DMS 273 (cell line): ENCODE results near the gene CCL25.
"Not testable (repeated sequence)": the region's sequence is repeated elsewhere in the genome, so short reads cannot be mapped to it uniquely, and the experiment has no call there.

Source experiments
- DNase-seq: peaks from one replicate; lab custom pipeline; 2025; ENCODE audit not compliant: unreplicated experiment; lab: John Stamatoyannopoulos, UW

Gene CCL25

DNA sequence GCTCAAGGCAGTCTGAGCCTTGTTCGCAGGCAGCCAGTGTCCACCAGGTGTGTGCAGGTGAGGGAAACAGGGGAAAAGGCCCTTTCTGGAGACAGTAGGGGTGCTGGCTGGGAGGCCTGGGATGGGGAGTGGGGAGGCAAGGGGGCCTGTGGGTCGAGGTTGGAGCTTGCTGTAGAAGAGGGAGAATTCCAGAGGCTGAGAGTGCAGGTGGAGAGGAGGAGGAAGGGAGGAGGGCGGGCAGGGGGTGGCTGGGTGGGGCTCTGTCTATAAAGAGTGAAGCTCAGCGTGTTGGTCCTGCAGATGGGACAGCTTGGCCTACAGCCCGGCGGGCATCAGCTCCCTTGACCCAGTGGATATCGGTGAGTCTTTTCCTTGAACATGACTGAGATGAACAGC is at the start of gene CCL25:
Gene CCL25 (plus strand): TSS at position 297 of the 396 bp plus-strand sequence. CDS start 290 bp downstream, outside the sequence.
- DNase-seq: no peak

DNA sequence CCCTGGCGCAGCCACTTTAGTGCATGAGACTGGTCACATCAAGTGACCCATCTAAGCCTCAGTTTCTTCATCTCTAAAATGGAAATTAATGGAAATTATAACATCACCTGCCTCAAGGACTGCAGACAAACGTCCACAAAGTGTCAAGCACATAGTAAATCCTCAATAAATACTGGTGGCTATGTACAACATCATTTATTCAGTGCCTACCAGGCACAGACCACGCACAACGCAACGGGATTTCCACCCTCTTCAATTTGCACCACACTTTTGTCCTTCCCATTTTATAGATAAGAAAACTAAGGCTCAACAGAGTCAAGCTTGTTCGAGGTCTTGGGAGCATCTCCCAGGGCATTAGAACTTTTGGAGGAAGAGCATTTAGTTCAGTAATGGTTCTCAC is 48.6 kb upstream of the CCL25 start:
- no peak for DNase-seq

GRCh38 chr19:8004723-8005513 is 47.6 kb upstream of the CCL25 start:
- DNase-seq: peak; percentile 62

- DNase-seq: peak; percentile 97
These were observed 46.9 kb upstream of the CCL25 start, which contains the start of gene ELAVL1 for GRCh38 chr19:8005534-8006256. Gene ELAVL1, minus strand, starts transcription at chr19:8005641. Its CDS starts 13,826 bp downstream, at chr19:7991815.

- DNase-seq: peak; percentile 60
These were observed 34.8 kb upstream of the CCL25 start for GRCh38 chr19:8017808-8018207.

DNA sequence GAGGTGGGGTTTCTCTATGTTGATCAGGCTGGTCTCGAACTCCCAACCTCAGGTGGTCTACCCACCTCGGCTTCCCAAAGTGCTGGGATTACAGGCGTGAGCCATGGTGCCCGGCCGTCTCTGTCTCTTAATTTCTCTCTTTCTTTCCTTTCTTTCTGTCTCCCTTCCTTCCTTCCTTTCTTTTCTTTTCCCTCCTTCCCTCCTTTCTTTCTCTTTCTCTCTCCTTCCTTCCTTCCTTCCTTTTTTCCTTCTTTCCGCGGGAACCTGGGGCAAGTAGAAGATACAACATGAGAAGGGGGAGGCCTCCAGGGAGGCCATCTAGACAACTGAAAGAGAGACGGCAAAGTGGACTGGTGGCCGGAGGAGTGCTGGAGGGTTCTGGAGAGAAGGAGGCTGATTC is 31.9 kb upstream of the CCL25 start:
- DNase-seq: no peak

DNA sequence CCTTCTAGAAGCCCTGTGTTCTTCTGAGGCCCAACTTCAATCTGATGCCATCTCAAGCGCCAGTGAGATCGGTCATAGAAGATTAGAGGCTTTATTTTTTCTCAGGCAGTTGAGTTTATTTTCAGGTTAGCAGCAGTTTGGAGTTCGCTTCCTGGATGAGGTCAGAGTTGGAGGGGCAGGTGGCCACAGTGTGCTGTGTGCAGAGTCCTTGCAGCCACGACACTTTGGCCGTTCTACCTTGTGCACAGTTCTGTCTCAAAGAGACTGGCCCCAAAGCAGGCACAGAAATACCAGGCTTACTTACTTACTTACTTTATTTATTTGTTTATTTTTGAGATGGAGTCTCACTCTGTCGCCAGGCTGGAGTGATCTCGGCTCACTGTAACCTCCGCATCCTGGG is 31.2 kb upstream of the CCL25 start:
- no peak for DNase-seq

- no peak for DNase-seq
These were observed 30.3 kb upstream of the CCL25 start for GRCh38 chr19:8022275-8022674.

DNA sequence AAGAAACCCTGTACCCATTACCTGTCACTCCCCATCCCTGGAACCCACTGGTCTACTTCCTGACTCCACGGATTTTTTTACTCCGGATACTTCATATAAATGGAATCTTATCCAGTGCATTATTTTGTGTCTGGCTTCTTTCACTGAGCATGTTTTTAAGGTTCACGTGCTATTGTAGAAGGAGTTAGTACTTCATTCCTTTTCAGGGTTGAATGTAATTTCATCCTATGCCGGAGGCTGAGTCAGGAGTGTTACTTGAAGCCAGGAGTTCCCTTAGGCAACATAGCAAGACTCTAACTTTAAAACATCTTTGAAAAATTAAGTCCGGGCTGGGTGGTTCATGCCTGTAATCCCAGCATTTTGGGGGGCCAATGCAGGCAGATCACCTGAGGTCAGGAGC is 29.2 kb upstream of the CCL25 start:
- no peak for DNase-seq

- DNase-seq: not testable (repeated sequence)
These were observed 28.3 kb upstream of the CCL25 start for GRCh38 chr19:8024256-8024655.

GRCh38 chr19:8025316-8025715 is 27.2 kb upstream of the CCL25 start:
- DNase-seq: no peak

GRCh38 chr19:8028951-8029491 is 23.5 kb upstream of the CCL25 start:
- peak; percentile 38 for DNase-seq

GRCh38 chr19:8030960-8031359 is 21.6 kb upstream of the CCL25 start:
- no peak for DNase-seq

- not testable (repeated sequence) for DNase-seq
These were observed 19.0 kb upstream of the CCL25 start for GRCh38 chr19:8033287-8034177.

DNA sequence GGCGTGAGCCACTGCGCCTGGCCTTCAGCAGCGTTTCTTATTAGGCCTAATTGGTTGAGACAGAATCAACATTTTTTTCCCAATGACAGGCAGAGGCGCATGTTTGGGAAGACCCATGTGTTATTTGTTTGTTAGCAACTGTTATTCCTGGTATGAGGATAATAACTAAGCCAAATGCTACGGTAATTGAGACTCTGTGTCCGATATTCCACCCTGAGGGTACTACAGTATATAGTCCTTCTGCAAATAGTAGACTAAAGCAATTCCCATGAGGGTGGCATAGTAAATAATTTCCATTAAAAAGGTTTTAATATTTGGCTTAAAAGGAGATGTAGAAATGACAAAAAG is 18.4 kb upstream of the CCL25 start:
- DNase-seq: no peak

DNA sequence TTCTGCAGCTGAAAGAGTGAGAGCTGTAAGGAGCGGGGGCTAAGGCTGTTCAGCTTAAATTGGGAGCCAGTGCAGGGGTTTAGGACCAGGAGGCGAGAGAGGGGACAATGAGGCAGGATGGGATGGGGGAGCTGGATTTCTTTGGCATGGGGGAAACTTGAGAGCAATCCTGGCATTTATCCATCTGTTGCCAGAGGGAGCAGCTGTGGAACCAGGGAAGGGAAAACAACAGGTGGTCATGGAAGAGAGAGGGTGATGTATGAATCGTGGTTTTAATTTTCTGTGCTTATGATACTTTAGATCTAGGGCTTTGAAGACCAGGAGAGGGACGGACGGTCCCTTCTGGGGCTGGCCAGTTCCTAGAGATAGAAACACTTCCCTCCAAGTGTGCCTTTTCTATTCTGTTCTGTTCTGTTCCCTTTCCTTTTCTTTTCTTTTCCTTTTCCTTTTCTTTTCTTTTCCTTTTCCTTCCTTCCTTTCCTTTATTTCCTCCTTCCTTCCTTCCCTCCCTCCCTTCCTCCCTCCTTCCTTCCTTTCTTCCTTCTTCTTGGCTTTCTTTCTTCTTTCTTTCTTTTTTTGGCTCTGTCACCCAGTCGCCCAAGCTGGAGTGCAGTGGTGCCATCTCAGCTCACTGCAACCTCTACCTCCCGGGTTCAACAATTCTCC is 16.0 kb upstream of the CCL25 start:
- peak; percentile 97 for DNase-seq

- no peak for DNase-seq
These were observed 13.7 kb upstream of the CCL25 start for GRCh38 chr19:8038815-8039214.

- no peak for DNase-seq
These were observed 13.3 kb upstream of the CCL25 start for GRCh38 chr19:8039231-8039630.

DNA sequence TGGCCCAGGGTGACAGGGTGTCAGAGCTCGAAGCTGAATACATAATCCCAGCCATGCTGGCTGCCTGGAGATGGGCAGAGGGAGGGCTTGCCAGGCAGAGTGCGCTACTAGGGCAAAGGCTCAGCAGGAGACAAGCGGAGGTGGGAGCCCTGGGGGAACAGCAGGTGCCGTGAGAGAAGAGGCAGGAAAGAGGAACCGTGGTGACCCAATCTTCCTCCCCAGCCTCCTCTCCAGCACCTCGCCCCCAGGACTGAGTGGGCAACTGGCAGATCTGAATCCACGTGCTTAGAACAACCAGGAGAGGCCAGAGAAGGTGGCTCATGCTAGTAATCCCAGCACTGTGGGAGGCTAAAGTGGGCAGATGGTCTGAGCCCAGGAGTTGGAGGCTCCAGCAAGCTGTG is 11.0 kb upstream of the CCL25 start:
- peak; percentile 91 for DNase-seq

DNA sequence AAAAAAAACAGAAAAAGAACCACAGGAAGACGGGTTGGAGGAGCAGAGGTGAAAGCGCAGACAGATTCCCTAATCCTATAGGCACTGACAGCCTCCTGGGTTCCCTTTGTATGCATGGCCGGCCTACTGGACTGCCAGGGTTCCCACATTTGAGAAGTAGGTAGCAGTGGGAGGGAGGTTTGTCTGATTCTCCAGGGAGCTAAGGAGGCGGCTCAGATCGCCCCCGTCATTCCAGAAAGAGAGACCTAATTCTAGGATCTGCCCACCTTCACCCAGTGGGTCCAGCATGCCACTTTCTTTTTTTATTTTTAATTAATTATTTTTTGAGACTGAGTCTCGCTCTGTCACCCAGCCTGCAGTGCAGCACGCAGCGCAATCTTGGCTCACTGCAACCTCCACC is 9.7 kb upstream of the CCL25 start:
- DNase-seq: no peak

GRCh38 chr19:8044018-8044417 is 8.5 kb upstream of the CCL25 start:
- no peak for DNase-seq
